Measurements from ENCODE around the gene BMI1. TPM values are rescaled to one million over a fixed set of nuclear protein-coding genes. Genes with fewer than 3 reads are reported as not detected.
A peak's percentile ranks its signal among the peaks of the same experiment; 100 is the strongest.

BMI1 gene
- total and polyA plus RNA-seq, 2 experiments from 2014 or later = 2.3 to 10.7 TPM

GRCh38 chr10:22370320-22370719, 49.4 kb downstream of the BMI1 start:
- no peak for ATAC-seq
- no peaks in the 10 kb centered on the region for H3K4me1 Mint-ChIP-seq

GRCh38 chr10:22372298-22372697, 51.4 kb downstream of the BMI1 start:
- Histone ChIP-seq H2AFZ (peak overlapping the region; percentile 52; the same call in 1 of the 2 replicates), H3F3A (replicated peaks; ENCODE audit: low read depth) (no peaks in the 10 kb centered on the region), H3K4me1 (ENCODE audit: insufficient read depth) (no peaks in the 10 kb centered on the region), H3K36me3 (ENCODE audit: insufficient read depth) (no peaks in the 10 kb centered on the region), H3K27ac (ENCODE audit: low read depth) (no peak overlapping the region), H3K9me2 (ENCODE audit: insufficient read depth) (no peaks in the 10 kb centered on the region), H3K27me3 (ENCODE audit: insufficient read depth) (no peaks in the 10 kb centered on the region), H3K4me2 (no peak overlapping the region), H3K79me2 (replicated peaks; ENCODE audit: insufficient read depth) (no peaks in the 10 kb centered on the region), H3K4me3 (no peak overlapping the region), H4K20me1 (replicated peaks; ENCODE audit: insufficient read depth) (no peaks in the 10 kb centered on the region)
- Mint-ChIP-seq H3K4me3 (no peak overlapping the region), H3K36me3 (ENCODE audit: low read depth) (no peaks in the 10 kb centered on the region), H3K4me1 (no peaks in the 10 kb centered on the region), H3K27me3 (ENCODE audit: insufficient read depth, low read depth, poor library complexity) (no peaks in the 10 kb centered on the region), H3K27ac (no peak overlapping the region), H3K9me3 (no peaks in the 10 kb centered on the region)
- no peak for ATAC-seq
- no peak for DNase-seq (ENCODE audit: low spot score)
- TF ChIP-seq STAT1 (IDR thresholded peaks at IDR 0.05; ENCODE audit: unreplicated experiment) (no peak), EZH2 (IDR thresholded peaks at IDR 0.05; ENCODE audit: low read depth, unreplicated experiment) (no peak), JUNB (IDR thresholded peaks at IDR 0.05; ENCODE audit: unreplicated experiment) (no peak), REST (IDR thresholded peaks at IDR 0.05; ENCODE audit: unreplicated experiment) (no peak)

More at GRCh38 chr10:22370320-22370719, 49.4 kb downstream of the BMI1 start:
- Mint-ChIP-seq H3K9me3 (no peaks in the 10 kb centered on the region), H3K27me3 (ENCODE audit: insufficient read depth, low read depth, poor library complexity) (no peaks in the 10 kb centered on the region), H3K36me3 (ENCODE audit: low read depth) (no peaks in the 10 kb centered on the region), H3K4me3 (no peak overlapping the region), H3K27ac (no peak overlapping the region)
- Histone ChIP-seq H4K20me1 (replicated peaks; ENCODE audit: insufficient read depth) (no peaks in the 10 kb centered on the region), H3K79me2 (replicated peaks; ENCODE audit: insufficient read depth) (no peaks in the 10 kb centered on the region), H2AFZ (no peak overlapping the region), H3K27ac (ENCODE audit: low read depth) (no peak overlapping the region), H3K27me3 (ENCODE audit: insufficient read depth) (no peaks in the 10 kb centered on the region), H3K36me3 (ENCODE audit: insufficient read depth) (no peaks in the 10 kb centered on the region), H3K4me2 (no peak overlapping the region), H3K4me3 (no peak overlapping the region), H3K9me2 (ENCODE audit: insufficient read depth) (no peaks in the 10 kb centered on the region), H3K4me1 (ENCODE audit: insufficient read depth) (no peaks in the 10 kb centered on the region), H3F3A (replicated peaks; ENCODE audit: low read depth) (no peaks in the 10 kb centered on the region)
- DNase-seq (ENCODE audit: low spot score) = no peak
- TF ChIP-seq REST (IDR thresholded peaks at IDR 0.05; ENCODE audit: unreplicated experiment) = no peak
- TF ChIP-seq JUNB (IDR thresholded peaks at IDR 0.05; ENCODE audit: unreplicated experiment) = no peak
- TF ChIP-seq NANOG (IDR thresholded peaks at IDR 0.05; ENCODE audit: borderline replicate concordance) = no peak
